Cortex of kidney (tissue), 1 donor: Measurements from ENCODE around the gene EEFSEC.

Experiments
- DNase-seq: peaks from one replicate; lab custom pipeline; 2025; lab: John Stamatoyannopoulos, UW

EEFSEC gene

DNA sequence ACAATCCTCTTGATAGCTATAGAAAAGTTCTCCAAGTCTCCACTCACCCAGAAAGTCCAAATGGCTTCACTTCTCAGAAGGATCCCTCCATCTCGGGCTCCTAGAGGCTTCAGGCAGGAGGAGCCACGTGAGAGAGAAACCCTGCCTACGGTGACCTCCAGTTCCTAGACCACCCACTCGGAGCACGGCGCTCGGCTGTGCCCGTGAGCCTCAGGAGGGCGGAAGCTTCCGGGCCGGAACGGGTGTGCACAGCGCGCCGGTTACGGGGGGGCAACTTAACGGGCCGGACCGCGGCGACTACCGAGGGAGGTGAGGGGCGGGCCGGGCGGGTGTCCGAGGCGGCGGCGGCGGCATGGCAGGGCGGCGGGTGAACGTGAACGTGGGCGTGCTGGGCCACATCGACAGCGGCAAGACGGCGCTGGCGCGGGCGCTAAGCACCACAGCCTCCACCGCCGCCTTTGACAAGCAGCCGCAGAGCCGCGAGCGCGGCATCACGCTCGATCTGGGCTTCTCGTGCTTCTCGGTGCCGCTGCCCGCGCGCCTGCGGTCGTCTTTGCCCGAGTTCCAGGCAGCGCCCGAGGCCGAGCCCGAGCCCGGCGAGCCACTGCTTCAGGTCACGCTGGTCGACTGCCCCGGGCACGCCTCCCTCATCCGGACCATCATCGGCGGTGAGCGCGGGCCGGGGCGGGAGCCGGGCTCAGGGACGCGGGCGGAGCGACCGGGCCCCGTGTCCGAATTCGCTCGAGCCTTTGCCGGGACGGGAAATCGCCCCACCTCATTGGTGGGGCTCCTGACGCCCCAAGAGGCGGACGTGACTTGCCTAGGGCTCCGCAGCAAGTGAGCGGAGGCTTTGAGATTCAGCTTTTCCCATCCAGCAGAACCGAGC lies at the start of gene EEFSEC:
Gene EEFSEC (plus strand): TSS at position 326 of the 886 bp plus-strand sequence. CDS start 27 bp downstream, at position 353.
- DNase-seq, result no peak

GRCh38 chr3:128107834-128108233 lies 45.4 kb upstream of the EEFSEC start:
- DNase-seq, result no peak

- no peak for DNase-seq
Measured at GRCh38 chr3:128111147-128111546, 42.1 kb upstream of the EEFSEC start.

DNA sequence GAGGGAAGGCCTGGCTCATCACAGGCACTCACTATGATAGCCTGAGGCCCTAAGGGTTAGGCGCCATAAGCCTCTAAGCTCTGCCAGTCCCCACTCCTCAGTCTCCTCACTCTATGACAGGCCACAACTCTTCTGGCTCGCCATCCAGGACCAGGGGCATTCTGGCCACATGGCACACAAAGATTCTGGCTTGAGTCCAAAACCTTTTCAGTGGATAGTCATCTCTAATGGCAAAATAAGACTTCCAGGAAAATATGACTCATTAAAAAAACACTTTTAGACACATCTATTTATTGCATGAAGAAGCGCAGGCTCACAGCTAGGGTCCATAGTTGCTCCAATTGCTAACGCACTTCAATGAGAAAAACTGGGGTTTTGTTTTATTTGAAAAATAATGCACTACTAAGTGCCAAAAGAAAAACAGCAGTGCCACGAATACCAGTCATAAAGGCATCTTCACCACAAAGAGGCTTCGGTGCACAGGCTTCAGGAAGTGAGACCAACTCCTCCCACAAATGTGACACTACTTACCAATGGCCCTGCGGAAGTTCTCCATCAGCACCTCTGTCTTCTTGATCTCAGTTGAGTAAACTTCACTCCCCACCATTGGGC lies 40.8 kb upstream of the EEFSEC start:
- DNase-seq, result no peak

GRCh38 chr3:128113817-128114794 lies 39.2 kb upstream of the EEFSEC start:
- no peak for DNase-seq

DNA sequence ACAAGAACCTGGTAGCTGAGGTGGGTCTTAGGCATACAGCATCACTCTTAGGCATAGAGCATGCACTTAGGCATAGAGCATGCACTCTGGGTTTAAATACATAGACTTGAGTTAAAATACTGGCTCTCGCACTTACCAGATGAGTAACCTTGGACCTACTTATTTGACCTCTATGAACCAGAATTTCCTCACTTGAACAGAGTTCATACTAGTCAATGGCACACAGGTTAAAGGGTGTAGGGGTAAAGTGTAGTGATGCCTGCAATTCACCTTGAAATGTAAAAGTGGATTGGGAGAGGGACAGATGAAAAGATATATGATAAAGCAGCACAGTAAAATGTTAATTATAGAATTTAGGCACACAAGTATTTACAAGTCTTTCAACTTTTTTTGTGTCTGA lies 31.3 kb upstream of the EEFSEC start:
- DNase-seq, result no peak

GRCh38 chr3:128123156-128123537 lies 30.1 kb upstream of the EEFSEC start:
- DNase-seq, result no peak

- DNase-seq, result peak; percentile 62
Measured at GRCh38 chr3:128123538-128124368, 29.5 kb upstream of the EEFSEC start, which contains the start of gene RUVBL1. TSS of gene RUVBL1 (minus strand) at chr3:128123812. CDS start at chr3:128123724, 88 bp downstream.

DNA sequence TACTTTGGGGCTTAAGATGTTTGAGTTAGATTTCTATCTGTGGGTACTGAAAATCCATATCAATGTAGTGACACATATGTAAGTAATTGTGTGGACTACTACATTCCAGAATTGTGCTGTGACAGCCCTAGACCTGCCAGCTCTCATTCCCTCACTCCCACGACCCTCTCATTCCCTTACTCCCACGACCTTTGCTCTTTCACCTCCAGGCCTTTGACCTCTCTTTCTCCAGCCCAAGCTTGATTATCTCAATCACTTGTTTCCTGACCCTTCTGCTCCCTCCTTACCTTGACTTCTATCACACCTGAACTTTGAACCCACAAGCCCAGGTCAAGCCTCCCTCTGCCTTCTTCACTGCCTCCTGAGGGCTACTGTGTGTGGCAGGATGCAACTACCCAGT lies 26.0 kb upstream of the EEFSEC start:
- DNase-seq, result no peak

DNA sequence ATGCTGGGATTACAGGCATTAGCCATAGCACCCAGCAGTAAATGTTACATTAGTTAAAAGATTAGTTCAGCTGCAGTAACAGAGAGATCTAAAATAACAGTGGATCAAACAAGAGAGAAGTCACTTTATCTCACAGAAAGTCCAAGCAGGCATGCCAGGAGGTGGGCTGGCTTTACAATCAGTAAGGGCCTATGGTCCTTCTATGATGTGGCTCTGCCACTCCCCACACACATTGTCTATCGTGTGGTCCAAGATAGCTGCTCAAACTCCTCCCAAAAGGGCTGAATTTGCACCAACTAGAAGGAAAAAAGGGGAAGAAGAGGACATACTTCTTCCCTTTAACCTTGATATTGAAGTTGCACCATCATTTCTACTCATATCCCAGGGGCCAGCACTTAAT lies 25.0 kb upstream of the EEFSEC start:
- no peak for DNase-seq

- DNase-seq, result no peak
Measured at GRCh38 chr3:128131897-128132646, 21.2 kb upstream of the EEFSEC start.

- no peak for DNase-seq
Measured at GRCh38 chr3:128133273-128133883, 19.9 kb upstream of the EEFSEC start.

DNA sequence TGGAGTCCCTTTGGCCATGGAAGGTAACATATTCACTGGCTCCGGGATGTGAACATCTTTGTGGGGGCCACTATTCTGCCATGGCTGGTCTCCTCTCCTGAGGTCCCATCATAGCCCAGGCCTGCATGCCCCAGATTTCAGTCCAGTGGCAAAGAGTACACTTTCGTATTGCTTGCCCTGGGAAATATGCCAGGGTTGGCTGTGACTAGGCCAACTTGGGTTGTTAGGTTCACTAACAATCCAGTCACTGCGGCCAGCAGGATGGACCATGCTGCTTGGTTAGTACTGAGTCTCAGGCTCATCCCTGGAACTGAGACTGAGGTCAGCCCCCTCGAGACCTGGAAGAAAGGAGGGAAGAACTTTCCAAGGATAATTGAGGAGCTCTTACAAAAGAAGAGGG lies 9.8 kb upstream of the EEFSEC start:
- no peak for DNase-seq

DNA sequence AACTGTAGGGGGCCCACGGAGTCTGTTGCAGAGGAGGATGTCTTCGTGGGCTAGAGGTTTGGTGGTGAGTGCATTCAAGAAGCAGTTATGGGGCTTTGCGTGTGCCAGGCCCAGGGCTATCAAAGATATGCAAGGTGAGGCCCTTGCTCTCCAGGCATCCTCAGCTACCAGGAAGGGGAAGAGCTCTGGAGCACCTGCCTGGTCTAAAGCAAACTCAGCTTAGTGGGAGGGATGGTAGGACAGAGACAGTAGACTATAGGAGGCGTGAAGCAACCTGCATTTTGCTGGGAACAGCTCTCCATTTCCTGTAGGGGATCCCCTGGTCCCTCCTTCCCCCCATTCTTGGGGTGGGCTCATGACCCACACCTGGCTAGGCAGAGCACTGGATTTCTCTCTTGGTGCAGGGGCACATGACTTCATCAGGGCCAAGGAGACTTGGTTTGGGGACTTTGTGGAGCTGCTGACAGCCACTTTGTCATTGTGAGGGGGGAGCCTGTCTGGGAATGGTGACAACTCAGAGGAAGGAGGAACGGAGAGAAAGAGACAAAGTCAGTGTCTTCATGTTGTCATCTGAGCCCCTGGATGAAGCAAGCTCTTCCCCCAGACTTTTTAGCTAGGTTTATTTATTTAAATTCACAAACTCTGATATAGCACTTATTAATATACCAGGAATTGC lies 8.6 kb upstream of the EEFSEC start:
- DNase-seq, result no peak

DNA sequence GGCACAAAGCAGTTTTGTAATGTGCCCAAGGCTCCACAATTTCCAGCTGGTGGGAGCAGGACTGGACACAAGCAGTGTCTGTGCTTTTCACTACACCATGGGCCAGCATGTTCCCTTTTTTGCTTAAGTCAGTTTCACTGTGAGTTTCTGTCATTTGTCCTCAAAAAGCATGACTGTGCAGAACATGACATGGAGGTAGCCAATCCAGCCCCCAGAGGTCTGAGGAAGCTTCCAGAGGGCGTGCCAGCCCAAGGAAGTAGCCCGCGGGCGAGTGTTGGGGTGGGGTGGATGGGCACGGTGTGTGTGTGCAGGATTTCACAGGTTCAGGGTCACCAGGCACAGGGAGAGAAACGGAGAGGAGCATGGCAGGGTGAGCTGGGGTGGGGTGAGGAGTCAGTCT lies 8.0 kb upstream of the EEFSEC start:
- no peak for DNase-seq

DNA sequence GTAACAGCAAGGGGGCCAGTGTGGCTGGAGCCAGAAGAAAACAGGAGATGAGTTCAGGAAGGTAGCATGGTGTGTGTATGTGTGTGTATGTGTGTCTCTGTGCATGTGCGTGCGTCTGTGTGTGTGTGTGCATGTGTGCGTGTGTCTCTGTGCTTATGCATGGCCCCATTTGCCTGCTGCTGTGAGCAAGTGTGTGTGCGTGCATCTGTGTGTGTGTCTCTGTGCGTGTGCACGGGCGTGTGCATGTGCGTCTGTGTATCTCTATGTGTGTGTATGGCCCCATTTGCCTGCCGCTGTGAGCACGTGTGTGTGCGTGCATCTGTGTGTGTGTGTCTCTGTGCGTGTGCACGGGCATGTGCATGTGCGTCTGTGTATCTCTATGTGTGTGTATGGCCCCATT lies 7.1 kb upstream of the EEFSEC start:
- no peak for DNase-seq

GRCh38 chr3:128149650-128150049 lies 3.6 kb upstream of the EEFSEC start:
- DNase-seq, result no peak

DNA sequence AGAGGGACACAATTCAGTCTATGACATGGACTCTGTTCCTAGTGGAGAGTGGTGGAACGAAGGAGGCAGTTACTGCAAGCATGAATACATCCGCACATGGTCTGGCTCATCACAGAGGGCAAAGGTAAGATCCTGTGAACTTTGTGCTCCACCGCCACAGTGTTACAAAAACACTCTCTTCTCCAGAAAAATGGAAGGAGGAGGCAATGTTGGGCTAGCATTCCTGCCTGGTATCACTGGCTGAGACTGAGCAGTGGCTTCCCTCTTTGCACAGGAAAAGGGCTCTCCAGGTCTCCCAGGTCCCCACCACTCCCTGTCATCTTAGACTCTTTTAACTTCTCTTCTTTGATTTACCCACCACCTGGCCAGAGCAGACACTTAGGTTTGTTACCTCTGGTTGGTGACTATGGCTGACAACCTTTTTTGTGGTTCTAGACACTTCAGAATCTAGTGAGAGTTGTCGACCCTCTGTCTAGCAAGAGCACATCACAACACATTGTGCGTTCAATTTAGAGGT lies 1.5 kb upstream of the EEFSEC start:
- DNase-seq, result no peak

DNA sequence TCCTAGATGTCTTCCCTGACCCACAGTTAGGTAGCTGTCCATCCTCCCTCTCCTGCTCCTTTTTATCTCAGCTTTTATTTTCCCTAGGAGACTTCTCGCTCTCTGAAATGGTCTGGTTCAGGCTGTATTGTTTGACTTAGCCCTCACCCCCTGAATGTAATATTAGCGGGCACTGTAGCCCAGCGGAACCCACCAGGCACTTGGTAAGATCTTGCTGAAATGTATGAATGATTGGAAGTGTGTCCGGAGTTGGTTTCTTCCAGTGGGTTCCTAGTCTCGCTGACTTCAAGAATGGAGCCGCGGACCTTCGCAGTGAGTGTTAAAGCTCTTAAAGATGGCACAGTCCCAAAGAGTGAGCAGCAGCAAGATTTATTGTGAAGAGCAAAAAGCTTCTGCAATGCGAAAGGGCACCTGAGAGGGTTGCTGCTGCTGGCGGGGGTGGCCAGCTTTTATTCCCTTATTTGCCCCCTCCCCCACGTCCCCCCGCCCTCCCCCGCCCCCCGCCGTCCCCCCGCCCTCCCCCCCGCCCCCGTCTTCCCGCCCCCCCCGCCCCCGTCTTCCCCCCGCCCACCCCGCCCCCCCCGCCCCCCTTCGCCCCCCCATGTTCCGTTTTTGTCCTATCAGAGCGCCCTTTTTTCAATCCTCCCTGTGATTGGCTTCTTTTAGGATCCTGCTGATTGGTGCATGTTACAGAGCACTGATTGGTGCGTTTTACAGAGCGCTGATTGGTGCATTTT lies 694 bp upstream of the EEFSEC start:
- DNase-seq, result no peak
